Renal cortical epithelial cell (primary cell): Measurements from ENCODE around the gene ZNF70. TPM values are rescaled to one million over a fixed set of nuclear protein-coding genes. Genes with fewer than 3 reads are reported as not detected.

Experiments used
- DNase-seq: peaks from one replicate; pipeline ENCODE4 v3.0.0-alpha.2; 2011; ENCODE audit warnings: low read depth
- total RNA-seq: library from RNA; depleted of rRNA; stranded (reverse); fragments of >200 nt; gene quantifications from 2 replicates; pipeline ENCODE4 v1.2.3, GENCODE V29; 2014

The ZNF70 gene
- total RNA-seq, 1 donor from 2014 or later: 4.3 TPM

- no peak for DNase-seq
Observed at GRCh38 chr22:23779083-23779482, 28.2 kb upstream of the ZNF70 start.

GRCh38 chr22:23778577-23778900, 27.6 kb upstream of the ZNF70 start:
- DNase-seq: no peak

GRCh38 chr22:23777776-23778576, 27.1 kb upstream of the ZNF70 start:
- DNase-seq: no peak

GRCh38 chr22:23775779-23776375, 25.0 kb upstream of the ZNF70 start:
- DNase-seq: no peak

GRCh38 chr22:23774922-23775436, 24.1 kb upstream of the ZNF70 start:
- DNase-seq: peak; percentile 77

GRCh38 chr22:23774114-23774921, 23.4 kb upstream of the ZNF70 start:
- DNase-seq: no peak

- no peak for DNase-seq
Observed at GRCh38 chr22:23773483-23774113, 22.7 kb upstream of the ZNF70 start.

- no peak for DNase-seq
Observed at GRCh38 chr22:23772649-23773473, 21.9 kb upstream of the ZNF70 start, which contains the start of gene MMP11. TSS of gene MMP11 (plus strand) at chr22:23772849. CDS start at chr22:23772871, 22 bp downstream.

- DNase-seq: no peak
Observed at GRCh38 chr22:23772315-23772648, 21.4 kb upstream of the ZNF70 start.

- no peak for DNase-seq
Observed at GRCh38 chr22:23769321-23769965, 18.5 kb upstream of the ZNF70 start.

GRCh38 chr22:23767673-23768548, 17.0 kb upstream of the ZNF70 start, which contains the start of gene CHCHD10:
TSS of gene CHCHD10 (minus strand) at chr22:23767972. CDS start at chr22:23767874, 98 bp downstream.
- DNase-seq: peak; percentile 33

GRCh38 chr22:23767303-23767672, 16.4 kb upstream of the ZNF70 start:
- DNase-seq: no peak

- no peak for DNase-seq
Observed at GRCh38 chr22:23764899-23765881, 14.3 kb upstream of the ZNF70 start.

GRCh38 chr22:23763954-23764353, 13.0 kb upstream of the ZNF70 start:
- no peak for DNase-seq

- no peak for DNase-seq
Observed at GRCh38 chr22:23763579-23763945, 12.7 kb upstream of the ZNF70 start.

- DNase-seq: no peak
Observed at GRCh38 chr22:23762842-23763578, 12.1 kb upstream of the ZNF70 start, which contains the start of gene C22orf15. TSS of gene C22orf15 (plus strand) at chr22:23762990. CDS start at chr22:23763307, 317 bp downstream.

GRCh38 chr22:23760056-23760455, 9.1 kb upstream of the ZNF70 start:
- no peak for DNase-seq

GRCh38 chr22:23759566-23759965, 8.7 kb upstream of the ZNF70 start:
- DNase-seq: no peak
